ENCODE data around the gene FCRL5. TPM values are rescaled to one million over a fixed set of nuclear protein-coding genes. Genes with fewer than 3 reads are reported as not detected.

The FCRL5 gene
- total and polyA plus RNA-seq, 9 of the 15 experiments (the other 6 are each of a cell fraction or from before 2014, with no cell fraction given), result not detected

DNA sequence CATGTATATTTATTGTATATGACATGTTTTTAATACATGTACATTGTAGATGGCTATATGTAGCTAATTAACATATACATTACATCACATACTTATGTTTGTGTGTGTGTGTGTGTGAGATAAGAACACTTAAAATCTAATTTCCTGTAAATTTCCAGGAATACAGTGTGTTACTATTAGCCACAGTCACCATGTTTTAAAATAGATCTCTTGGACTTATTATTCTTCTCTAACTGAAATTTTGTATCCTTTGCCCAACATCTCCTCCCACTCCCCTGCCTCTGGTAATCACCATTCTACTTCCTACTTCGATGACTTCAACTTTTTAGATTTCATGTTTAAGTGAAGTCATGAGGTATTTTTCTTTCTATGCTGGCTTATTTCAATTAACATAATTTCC lies 64.8 kb downstream of the FCRL5 start (continued):
- TF ChIP-seq ZC3H11A (IDR thresholded peaks at IDR 0.05; ENCODE audit: low read depth, low read length) (no peak), EHMT2 (IDR thresholded peaks at IDR 0.05) (no peak), FOXA3 (CRISPR knock-in tag; conservative IDR thresholded peaks at IDR 0.05 in 1 of 2, IDR thresholded peaks at IDR 0.05 in 1 of 2) (no peak), GABPA (tag; conservative IDR thresholded peaks at IDR 0.05; ENCODE audit: low read depth) (no peak; the same call in 1 of the 2 replicates), TOE1 (IDR thresholded peaks at IDR 0.05; ENCODE audit: borderline replicate concordance) (no peak), TOE1 (CRISPR knock-in tag; IDR thresholded peaks at IDR 0.05; ENCODE audit: borderline replicate concordance, low read depth) (no peak), MEF2D (tag; conservative IDR thresholded peaks at IDR 0.05; ENCODE audit: low read depth) (0 out of 2 replicates have a peak, but pooled peaks have one; percentile 27), FOXJ3 (CRISPR knock-in tag; IDR thresholded peaks at IDR 0.05) (no peak), TAL1 (IDR thresholded peaks at IDR 0.05) (peak; percentile 54), ZNF274 (IDR thresholded peaks at IDR 0.05; ENCODE audit: borderline replicate concordance, low read depth, low read length) (no peak), BHLHE40 (IDR thresholded peaks at IDR 0.05; ENCODE audit: low read length) (no peak), TRIM28 (IDR thresholded peaks at IDR 0.05) (no peak), ATF1 (CRISPR knock-in tag; IDR thresholded peaks at IDR 0.05) (no peak), ATF1 (tag; IDR thresholded peaks at IDR 0.05) (no peak), ZNF224 (CRISPR knock-in tag; IDR thresholded peaks at IDR 0.05) (no peak), ZNF586 (CRISPR knock-in tag; conservative IDR thresholded peaks at IDR 0.05) (no peak), ZNF347 (CRISPR knock-in tag; IDR thresholded peaks at IDR 0.05; ENCODE audit: low read depth) (no peak), SMAD4 (CRISPR knock-in tag; conservative IDR thresholded peaks at IDR 0.05) (no peak)
- TF ChIP-seq, protein P1, sequence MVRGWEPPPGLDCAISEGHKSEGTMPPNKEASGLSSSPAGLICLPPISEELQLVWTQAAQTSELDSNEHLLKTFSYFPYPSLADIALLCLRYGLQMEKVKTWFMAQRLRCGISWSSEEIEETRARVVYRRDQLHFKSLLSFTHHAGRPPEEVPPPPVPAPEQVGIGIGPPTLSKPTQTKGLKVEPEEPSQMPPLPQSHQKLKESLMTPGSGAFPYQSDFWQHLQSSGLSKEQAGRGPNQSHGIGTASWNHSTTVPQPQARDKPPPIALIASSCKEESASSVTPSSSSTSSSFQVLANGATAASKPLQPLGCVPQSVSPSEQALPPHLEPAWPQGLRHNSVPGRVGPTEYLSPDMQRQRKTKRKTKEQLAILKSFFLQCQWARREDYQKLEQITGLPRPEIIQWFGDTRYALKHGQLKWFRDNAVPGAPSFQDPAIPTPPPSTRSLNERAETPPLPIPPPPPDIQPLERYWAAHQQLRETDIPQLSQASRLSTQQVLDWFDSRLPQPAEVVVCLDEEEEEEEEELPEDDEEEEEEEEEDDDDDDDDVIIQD (CRISPR knock-in tag; IDR thresholded peaks at IDR 0.05), result no peak
- TF ChIP-seq, protein P2, sequence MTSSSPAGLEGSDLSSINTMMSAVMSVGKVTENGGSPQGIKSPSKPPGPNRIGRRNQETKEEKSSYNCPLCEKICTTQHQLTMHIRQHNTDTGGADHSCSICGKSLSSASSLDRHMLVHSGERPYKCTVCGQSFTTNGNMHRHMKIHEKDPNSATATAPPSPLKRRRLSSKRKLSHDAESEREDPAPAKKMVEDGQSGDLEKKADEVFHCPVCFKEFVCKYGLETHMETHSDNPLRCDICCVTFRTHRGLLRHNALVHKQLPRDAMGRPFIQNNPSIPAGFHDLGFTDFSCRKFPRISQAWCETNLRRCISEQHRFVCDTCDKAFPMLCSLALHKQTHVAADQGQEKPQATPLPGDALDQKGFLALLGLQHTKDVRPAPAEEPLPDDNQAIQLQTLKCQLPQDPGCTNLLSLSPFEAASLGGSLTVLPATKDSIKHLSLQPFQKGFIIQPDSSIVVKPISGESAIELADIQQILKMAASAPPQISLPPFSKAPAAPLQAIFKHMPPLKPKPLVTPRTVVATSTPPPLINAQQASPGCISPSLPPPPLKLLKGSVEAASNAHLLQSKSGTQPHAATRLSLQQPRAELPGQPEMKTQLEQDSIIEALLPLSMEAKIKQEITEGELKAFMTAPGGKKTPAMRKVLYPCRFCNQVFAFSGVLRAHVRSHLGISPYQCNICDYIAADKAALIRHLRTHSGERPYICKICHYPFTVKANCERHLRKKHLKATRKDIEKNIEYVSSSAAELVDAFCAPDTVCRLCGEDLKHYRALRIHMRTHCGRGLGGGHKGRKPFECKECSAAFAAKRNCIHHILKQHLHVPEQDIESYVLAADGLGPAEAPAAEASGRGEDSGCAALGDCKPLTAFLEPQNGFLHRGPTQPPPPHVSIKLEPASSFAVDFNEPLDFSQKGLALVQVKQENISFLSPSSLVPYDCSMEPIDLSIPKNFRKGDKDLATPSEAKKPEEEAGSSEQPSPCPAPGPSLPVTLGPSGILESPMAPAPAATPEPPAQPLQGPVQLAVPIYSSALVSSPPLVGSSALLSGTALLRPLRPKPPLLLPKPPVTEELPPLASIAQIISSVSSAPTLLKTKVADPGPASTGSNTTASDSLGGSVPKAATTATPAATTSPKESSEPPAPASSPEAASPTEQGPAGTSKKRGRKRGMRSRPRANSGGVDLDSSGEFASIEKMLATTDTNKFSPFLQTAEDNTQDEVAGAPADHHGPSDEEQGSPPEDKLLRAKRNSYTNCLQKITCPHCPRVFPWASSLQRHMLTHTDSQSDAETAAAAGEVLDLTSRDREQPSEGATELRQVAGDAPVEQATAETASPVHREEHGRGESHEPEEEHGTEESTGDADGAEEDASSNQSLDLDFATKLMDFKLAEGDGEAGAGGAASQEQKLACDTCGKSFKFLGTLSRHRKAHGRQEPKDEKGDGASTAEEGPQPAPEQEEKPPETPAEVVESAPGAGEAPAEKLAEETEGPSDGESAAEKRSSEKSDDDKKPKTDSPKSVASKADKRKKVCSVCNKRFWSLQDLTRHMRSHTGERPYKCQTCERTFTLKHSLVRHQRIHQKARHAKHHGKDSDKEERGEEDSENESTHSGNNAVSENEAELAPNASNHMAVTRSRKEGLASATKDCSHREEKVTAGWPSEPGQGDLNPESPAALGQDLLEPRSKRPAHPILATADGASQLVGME (CRISPR knock-in tag; IDR thresholded peaks at IDR 0.05), result no peak
- TF ChIP-seq, protein P3, sequence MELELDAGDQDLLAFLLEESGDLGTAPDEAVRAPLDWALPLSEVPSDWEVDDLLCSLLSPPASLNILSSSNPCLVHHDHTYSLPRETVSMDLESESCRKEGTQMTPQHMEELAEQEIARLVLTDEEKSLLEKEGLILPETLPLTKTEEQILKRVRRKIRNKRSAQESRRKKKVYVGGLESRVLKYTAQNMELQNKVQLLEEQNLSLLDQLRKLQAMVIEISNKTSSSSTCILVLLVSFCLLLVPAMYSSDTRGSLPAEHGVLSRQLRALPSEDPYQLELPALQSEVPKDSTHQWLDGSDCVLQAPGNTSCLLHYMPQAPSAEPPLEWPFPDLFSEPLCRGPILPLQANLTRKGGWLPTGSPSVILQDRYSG (tag; conservative IDR thresholded peaks at IDR 0.05; ENCODE audit: low read depth), result no peak
- TF ChIP-seq, protein P4, sequence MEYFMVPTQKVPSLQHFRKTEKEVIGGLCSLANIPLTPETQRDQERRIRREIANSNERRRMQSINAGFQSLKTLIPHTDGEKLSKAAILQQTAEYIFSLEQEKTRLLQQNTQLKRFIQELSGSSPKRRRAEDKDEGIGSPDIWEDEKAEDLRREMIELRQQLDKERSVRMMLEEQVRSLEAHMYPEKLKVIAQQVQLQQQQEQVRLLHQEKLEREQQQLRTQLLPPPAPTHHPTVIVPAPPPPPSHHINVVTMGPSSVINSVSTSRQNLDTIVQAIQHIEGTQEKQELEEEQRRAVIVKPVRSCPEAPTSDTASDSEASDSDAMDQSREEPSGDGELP (CRISPR knock-in tag; IDR thresholded peaks at IDR 0.05; ENCODE audit: borderline replicate concordance), result no peak

All from K562 (cell line).